Measurements from ENCODE around the gene TMA7.

DNA sequence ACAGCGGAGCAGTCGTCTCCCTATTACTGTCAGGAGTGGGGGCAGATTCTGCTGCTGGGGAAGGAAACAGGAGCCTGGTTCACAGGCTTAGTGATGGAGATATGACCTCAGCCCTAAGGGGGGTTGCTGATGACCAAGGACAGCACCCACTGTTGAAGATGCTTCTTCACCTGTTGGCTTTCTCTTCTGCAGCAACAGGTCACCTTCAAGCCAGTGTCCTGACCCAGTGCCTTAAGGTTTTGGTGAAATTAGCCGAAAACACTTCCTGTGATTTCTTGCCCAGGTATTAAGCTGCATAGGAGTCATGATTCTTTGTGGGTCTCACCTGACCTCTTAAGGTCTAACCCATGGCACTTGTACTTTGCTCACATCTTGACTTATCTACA, 20.5 kb downstream of the TMA7 start:
- no peak for TF ChIP-seq POLR2AphosphoS5 (IDR thresholded peaks at IDR 0.05; ENCODE audit: low read depth, low read length)
- no peak for TF ChIP-seq ZFYVE20 (CRISPR knock-in tag; IDR thresholded peaks at IDR 0.05; ENCODE audit: borderline replicate concordance, low read depth)
- TF ChIP-seq, protein P1, sequence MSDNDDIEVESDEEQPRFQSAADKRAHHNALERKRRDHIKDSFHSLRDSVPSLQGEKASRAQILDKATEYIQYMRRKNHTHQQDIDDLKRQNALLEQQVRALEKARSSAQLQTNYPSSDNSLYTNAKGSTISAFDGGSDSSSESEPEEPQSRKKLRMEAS (IDR thresholded peaks at IDR 0.05): no peak
- TF ChIP-seq, protein P2, sequence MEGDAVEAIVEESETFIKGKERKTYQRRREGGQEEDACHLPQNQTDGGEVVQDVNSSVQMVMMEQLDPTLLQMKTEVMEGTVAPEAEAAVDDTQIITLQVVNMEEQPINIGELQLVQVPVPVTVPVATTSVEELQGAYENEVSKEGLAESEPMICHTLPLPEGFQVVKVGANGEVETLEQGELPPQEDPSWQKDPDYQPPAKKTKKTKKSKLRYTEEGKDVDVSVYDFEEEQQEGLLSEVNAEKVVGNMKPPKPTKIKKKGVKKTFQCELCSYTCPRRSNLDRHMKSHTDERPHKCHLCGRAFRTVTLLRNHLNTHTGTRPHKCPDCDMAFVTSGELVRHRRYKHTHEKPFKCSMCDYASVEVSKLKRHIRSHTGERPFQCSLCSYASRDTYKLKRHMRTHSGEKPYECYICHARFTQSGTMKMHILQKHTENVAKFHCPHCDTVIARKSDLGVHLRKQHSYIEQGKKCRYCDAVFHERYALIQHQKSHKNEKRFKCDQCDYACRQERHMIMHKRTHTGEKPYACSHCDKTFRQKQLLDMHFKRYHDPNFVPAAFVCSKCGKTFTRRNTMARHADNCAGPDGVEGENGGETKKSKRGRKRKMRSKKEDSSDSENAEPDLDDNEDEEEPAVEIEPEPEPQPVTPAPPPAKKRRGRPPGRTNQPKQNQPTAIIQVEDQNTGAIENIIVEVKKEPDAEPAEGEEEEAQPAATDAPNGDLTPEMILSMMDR (CRISPR knock-in tag; IDR thresholded peaks at IDR 0.05): no peak
- no peak for TF ChIP-seq ESRRA (CRISPR knock-in tag; IDR thresholded peaks at IDR 0.05; ENCODE audit: low read depth)
- TF ChIP-seq ZNF33B (CRISPR knock-in tag; IDR thresholded peaks at IDR 0.05): no peak
- TF ChIP-seq ARHGAP35 (CRISPR knock-in tag; IDR thresholded peaks at IDR 0.05; ENCODE audit: borderline replicate concordance): no peak
- no peak for TF ChIP-seq ZNF138 (CRISPR knock-in tag; IDR thresholded peaks at IDR 0.05; ENCODE audit: low read depth)
- TF ChIP-seq, protein P3, sequence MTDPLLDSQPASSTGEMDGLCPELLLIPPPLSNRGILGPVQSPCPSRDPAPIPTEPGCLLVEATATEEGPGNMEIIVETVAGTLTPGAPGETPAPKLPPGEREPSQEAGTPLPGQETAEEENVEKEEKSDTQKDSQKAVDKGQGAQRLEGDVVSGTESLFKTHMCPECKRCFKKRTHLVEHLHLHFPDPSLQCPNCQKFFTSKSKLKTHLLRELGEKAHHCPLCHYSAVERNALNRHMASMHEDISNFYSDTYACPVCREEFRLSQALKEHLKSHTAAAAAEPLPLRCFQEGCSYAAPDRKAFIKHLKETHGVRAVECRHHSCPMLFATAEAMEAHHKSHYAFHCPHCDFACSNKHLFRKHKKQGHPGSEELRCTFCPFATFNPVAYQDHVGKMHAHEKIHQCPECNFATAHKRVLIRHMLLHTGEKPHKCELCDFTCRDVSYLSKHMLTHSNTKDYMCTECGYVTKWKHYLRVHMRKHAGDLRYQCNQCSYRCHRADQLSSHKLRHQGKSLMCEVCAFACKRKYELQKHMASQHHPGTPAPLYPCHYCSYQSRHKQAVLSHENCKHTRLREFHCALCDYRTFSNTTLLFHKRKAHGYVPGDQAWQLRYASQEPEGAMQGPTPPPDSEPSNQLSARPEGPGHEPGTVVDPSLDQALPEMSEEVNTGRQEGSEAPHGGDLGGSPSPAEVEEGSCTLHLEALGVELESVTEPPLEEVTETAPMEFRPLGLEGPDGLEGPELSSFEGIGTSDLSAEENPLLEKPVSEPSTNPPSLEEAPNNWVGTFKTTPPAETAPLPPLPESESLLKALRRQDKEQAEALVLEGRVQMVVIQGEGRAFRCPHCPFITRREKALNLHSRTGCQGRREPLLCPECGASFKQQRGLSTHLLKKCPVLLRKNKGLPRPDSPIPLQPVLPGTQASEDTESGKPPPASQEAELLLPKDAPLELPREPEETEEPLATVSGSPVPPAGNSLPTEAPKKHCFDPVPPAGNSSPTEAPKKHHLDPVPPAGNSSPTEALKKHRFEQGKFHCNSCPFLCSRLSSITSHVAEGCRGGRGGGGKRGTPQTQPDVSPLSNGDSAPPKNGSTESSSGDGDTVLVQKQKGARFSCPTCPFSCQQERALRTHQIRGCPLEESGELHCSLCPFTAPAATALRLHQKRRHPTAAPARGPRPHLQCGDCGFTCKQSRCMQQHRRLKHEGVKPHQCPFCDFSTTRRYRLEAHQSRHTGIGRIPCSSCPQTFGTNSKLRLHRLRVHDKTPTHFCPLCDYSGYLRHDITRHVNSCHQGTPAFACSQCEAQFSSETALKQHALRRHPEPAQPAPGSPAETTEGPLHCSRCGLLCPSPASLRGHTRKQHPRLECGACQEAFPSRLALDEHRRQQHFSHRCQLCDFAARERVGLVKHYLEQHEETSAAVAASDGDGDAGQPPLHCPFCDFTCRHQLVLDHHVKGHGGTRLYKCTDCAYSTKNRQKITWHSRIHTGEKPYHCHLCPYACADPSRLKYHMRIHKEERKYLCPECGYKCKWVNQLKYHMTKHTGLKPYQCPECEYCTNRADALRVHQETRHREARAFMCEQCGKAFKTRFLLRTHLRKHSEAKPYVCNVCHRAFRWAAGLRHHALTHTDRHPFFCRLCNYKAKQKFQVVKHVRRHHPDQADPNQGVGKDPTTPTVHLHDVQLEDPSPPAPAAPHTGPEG (CRISPR knock-in tag; IDR thresholded peaks at IDR 0.05): no peak
- TF ChIP-seq MXI1 (IDR thresholded peaks at IDR 0.05; ENCODE audit: borderline replicate concordance, low read depth, low read length): no peak
- no peak for TF ChIP-seq ZNF780A (CRISPR knock-in tag; IDR thresholded peaks at IDR 0.05)
- no peak for TF ChIP-seq NFIC (IDR thresholded peaks at IDR 0.05; ENCODE audit: low read length)
- TF ChIP-seq FOXA3 (CRISPR knock-in tag; IDR thresholded peaks at IDR 0.05): no peak
- TF ChIP-seq, protein P4, sequence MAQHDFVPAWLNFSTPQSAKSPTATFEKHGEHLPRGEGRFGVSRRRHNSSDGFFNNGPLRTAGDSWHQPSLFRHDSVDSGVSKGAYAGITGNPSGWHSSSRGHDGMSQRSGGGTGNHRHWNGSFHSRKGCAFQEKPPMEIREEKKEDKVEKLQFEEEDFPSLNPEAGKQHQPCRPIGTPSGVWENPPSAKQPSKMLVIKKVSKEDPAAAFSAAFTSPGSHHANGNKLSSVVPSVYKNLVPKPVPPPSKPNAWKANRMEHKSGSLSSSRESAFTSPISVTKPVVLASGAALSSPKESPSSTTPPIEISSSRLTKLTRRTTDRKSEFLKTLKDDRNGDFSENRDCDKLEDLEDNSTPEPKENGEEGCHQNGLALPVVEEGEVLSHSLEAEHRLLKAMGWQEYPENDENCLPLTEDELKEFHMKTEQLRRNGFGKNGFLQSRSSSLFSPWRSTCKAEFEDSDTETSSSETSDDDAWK (CRISPR knock-in tag; IDR thresholded peaks at IDR 0.05): no peak
